Osteocyte (in vitro differentiated cells): ENCODE results near the gene CST9L. TPM values are rescaled to one million over a fixed set of nuclear protein-coding genes. Genes with fewer than 3 reads are reported as not detected.

Experiments
- DNase-seq: peaks from one replicate; pipeline ENCODE4 v3.0.0; 2021; ENCODE audit warnings: mixed read lengths; ENCODE audit not compliant: unreplicated experiment; ENCODE audit errors: extremely low spot score
- H3K27ac Mint-ChIP-seq: one replicate; pipeline ENCODE4 v1.8.0; 2021; ENCODE audit warnings: mild to moderate bottlenecking, mixed read lengths; ENCODE audit not compliant: unreplicated experiment
- H3K27me3 Mint-ChIP-seq: one replicate; pipeline ENCODE4 v1.8.0; 2021; ENCODE audit warnings: mixed read lengths; ENCODE audit not compliant: unreplicated experiment
- H3K36me3 Mint-ChIP-seq: one replicate; pipeline ENCODE4 v1.8.0; 2021; ENCODE audit warnings: mixed read lengths; ENCODE audit not compliant: unreplicated experiment
- H3K4me1 Mint-ChIP-seq: one replicate; pipeline ENCODE4 v1.8.0; 2021; ENCODE audit warnings: mixed read lengths; ENCODE audit not compliant: unreplicated experiment
- H3K4me3 Mint-ChIP-seq: one replicate; pipeline ENCODE4 v1.8.0; 2021; ENCODE audit warnings: mild to moderate bottlenecking, moderate library complexity, mixed read lengths; ENCODE audit not compliant: unreplicated experiment
- H3K9me3 Mint-ChIP-seq: one replicate; pipeline ENCODE4 v1.8.0; 2021; ENCODE audit warnings: mixed read lengths; ENCODE audit not compliant: unreplicated experiment
- total RNA-seq: library from RNA; stranded (reverse); gene quantifications from 2 replicates; pipeline ENCODE4 v1.2.1, GENCODE V29; 2021
- TF ChIP-seq, protein P1 (sequence below): fragments of 200-600 bp; sonication (generic); IDR thresholded peaks from 2 replicates; pipeline ENCODE4 v1.5.0; 2021; ENCODE audit warnings: antibody characterized with exemption, mild to moderate bottlenecking, moderate library complexity

The CST9L gene
- total RNA-seq, 1 donor from 2014 or later, result not detected

DNA sequence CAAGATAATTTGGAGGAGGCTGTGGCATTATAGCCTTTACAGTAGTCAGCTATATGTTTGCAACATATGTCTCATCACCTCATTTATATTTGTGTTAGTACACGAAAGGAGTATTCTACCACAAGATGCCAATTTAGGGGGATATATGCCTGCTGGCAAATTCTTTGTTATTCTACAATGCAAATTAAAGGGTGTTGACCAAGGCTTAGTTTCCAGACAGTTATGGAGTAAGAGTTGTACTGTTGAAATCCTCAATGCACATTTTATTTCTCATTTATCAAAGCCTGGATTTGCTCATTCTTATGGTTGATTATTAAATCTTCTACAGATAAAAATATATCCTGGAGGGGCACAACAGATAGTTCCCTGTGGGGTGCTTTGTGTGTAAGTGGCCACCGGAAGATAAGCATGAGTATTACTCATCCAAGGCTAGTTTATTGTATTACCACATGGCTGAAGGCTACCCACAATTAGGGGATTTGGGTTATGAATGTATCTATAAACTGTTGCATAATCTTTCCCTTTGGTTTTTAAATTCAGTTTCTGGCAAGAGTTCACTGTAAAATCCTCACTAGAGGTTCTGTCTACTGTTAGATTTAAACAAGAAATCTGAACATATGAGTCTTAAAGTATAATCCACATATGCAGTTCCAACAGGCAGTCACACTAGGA is 28.4 kb upstream of the CST9L start:
- Mint-ChIP-seq H3K27ac (no peak overlapping the region), H3K4me1 (peaks cover 1% of the 10 kb centered on the region), H3K36me3 (no peaks in the 10 kb centered on the region), H3K27me3 (peaks cover 40% of the 10 kb centered on the region), H3K4me3 (no peak overlapping the region), H3K9me3 (no peaks in the 10 kb centered on the region)
- TF ChIP-seq, protein P1, sequence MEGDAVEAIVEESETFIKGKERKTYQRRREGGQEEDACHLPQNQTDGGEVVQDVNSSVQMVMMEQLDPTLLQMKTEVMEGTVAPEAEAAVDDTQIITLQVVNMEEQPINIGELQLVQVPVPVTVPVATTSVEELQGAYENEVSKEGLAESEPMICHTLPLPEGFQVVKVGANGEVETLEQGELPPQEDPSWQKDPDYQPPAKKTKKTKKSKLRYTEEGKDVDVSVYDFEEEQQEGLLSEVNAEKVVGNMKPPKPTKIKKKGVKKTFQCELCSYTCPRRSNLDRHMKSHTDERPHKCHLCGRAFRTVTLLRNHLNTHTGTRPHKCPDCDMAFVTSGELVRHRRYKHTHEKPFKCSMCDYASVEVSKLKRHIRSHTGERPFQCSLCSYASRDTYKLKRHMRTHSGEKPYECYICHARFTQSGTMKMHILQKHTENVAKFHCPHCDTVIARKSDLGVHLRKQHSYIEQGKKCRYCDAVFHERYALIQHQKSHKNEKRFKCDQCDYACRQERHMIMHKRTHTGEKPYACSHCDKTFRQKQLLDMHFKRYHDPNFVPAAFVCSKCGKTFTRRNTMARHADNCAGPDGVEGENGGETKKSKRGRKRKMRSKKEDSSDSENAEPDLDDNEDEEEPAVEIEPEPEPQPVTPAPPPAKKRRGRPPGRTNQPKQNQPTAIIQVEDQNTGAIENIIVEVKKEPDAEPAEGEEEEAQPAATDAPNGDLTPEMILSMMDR, result no peak
- no peak for DNase-seq

DNA sequence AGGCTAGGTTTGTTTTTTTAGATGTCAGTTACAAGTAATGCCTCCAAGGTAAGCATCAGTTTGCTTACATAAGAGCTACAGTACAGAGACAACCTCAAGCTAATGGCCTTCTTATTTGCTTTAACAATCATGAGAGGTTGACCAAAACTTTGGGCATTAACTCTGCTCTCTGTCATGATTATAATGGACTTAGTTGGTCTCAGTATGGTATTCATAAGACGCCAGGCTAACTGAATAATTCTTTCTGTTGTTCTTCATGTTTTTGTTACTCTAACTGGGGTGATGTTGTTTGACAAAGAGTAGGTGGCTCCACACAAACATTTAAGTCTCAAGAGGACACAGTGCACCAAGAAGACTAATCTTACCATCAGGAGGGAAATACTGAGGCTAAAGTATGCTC is 27.7 kb upstream of the CST9L start:
- no peaks in the 10 kb centered on the region for H3K36me3 Mint-ChIP-seq
- no peaks in the 10 kb centered on the region for H3K4me1 Mint-ChIP-seq
- DNase-seq, result no peak
- TF ChIP-seq, protein P1, result no peak
- no peak overlapping the region for H3K27ac Mint-ChIP-seq
- H3K9me3 Mint-ChIP-seq, result no peaks in the 10 kb centered on the region
- peaks cover 40% of the 10 kb centered on the region for H3K27me3 Mint-ChIP-seq
- no peak overlapping the region for H3K4me3 Mint-ChIP-seq

DNA sequence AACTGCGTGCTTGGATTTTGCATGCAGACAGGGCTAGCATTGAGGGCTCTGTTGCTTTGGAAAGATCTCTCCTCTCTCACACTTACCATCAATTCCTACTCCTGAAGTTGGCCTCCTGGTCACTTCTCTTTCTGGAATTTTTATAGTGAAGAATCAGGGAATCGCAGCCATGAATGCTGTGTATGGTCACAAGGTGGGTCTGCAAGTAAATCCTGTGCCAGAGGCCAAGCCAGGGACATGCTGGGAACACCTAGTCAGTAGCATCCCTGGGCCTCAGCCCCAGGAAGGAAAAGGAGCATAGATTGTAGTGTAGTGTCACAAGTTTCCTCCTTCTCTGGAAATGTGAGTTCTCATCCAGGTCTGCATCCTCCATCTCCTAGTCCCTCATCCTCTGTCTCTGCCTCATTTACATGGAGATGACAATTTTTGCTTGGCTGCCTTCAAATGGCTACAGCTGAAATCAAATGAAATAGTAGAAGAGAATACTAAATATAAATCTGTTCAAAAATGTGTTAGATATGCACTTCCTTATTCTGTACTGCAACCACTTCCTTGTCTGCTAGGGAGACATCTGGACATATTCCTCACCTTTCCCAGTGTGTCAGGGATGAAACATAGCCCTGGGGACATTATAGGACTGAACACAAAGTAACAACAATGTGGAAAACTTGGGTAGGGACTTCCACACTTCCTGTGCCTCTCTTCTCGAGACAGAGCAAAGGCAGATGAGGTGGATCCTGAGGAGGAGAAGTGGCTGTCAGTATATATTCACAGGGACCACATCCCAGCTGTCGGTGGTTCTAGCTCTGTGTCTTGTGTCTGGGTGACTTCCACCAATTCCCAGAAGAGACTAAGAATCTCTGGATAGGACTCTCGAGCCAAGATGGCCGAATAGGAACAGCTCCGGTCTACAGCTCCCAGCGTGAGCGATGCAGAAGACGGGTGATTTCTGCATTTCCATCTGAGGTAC is 20.4 kb upstream of the CST9L start:
- no peaks in the 10 kb centered on the region for H3K36me3 Mint-ChIP-seq
- DNase-seq, result no peak
- H3K9me3 Mint-ChIP-seq, result no peaks in the 10 kb centered on the region
- no peak overlapping the region for H3K4me3 Mint-ChIP-seq
- H3K4me1 Mint-ChIP-seq, result no peaks in the 10 kb centered on the region
- peaks cover 14% of the 10 kb centered on the region for H3K27me3 Mint-ChIP-seq
- no peak overlapping the region for H3K27ac Mint-ChIP-seq
- TF ChIP-seq, protein P1, result no peak

DNA sequence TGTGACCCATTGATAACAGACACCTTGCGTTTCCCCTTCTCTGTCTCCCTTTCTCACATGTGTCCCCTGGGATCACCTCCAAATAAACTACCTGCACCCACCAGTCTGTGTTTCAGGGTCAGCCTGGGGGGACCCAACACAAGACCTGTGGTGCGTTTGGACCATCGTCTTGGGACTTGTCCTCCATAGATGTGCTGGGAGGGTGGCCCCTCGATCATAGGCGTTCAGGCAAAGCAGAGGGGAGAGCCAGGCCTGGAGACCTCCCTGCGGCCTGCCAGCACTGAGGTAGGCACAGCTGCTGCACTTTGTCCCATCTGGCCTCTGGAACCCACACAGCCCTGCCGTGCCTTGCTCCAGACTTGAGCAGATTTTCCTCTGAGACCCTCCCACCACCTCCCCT is 19.3 kb upstream of the CST9L start:
- Mint-ChIP-seq H3K9me3 (no peaks in the 10 kb centered on the region), H3K36me3 (no peaks in the 10 kb centered on the region), H3K27ac (no peak overlapping the region), H3K4me3 (no peak overlapping the region), H3K4me1 (no peaks in the 10 kb centered on the region), H3K27me3 (peaks cover 14% of the 10 kb centered on the region)
- TF ChIP-seq, protein P1, result no peak
- no peak for DNase-seq
